MCF 10A (cell line): Measurements from ENCODE around the gene GJB5. TPM values are rescaled to one million over a fixed set of nuclear protein-coding genes. Genes with fewer than 3 reads are reported as not detected.

Experiments
- BruUV-seq: library from RNA; stranded (reverse); fragments of 400-500 nt; replicated peaks from 2 replicates; lab custom pipeline; 2021; lab: Mats Ljungman, UMichigan
- CTCF ChIA-PET: fragments of 300-600 bp; sonication (Branson Sonifier 250); formaldehyde crosslinking; extraction: SDS; loops from one replicate; lab custom pipeline; 2021; ENCODE audit warnings: antibody characterized with exemption, inconsistent platforms; lab: Yijun Ruan, JAX
- POLR2A ChIA-PET: fragments of 300-600, 350-650 bp; sonication (Branson Sonifier 250); formaldehyde crosslinking; extraction: SDS; loops from one replicate; lab custom pipeline; 2020; ENCODE audit warnings: antibody characterized with exemption, inconsistent platforms; lab: Yijun Ruan, JAX
- DNase-seq: peaks from one replicate; pipeline ENCODE4 v3.0.0-alpha.2; 2018; ENCODE audit not compliant: unreplicated experiment
- H3K27ac Mint-ChIP-seq: one replicate; pipeline ENCODE4 v1.8.0; 2022; ENCODE audit warnings: mild to moderate bottlenecking, low read depth, mixed read lengths; ENCODE audit not compliant: unreplicated experiment
- H3K27me3 Mint-ChIP-seq: one replicate; pipeline ENCODE4 v1.8.0; 2022; ENCODE audit warnings: mixed read lengths; ENCODE audit not compliant: insufficient read depth, unreplicated experiment
- H3K36me3 Mint-ChIP-seq: one replicate; pipeline ENCODE4 v1.8.0; 2022; ENCODE audit warnings: mild to moderate bottlenecking, moderate library complexity, mixed read lengths; ENCODE audit not compliant: insufficient read depth, unreplicated experiment
- H3K4me1 Mint-ChIP-seq: one replicate; pipeline ENCODE4 v1.8.0; 2022; ENCODE audit warnings: mixed read lengths; ENCODE audit not compliant: insufficient read depth, unreplicated experiment
- H3K4me3 Mint-ChIP-seq: one replicate; pipeline ENCODE4 v1.8.0; 2022; ENCODE audit warnings: mild to moderate bottlenecking, moderate library complexity, mixed read lengths; ENCODE audit not compliant: unreplicated experiment
- H3K9me3 Mint-ChIP-seq: one replicate; pipeline ENCODE4 v1.8.0; 2022; ENCODE audit warnings: mixed read lengths; ENCODE audit not compliant: unreplicated experiment
- intact Hi-C: fragments of 100-400 bp; cut with micrococcal nuclease; formaldehyde crosslinking; loops from 2 replicates; pipeline ENCODE4 v1.14.1; 2022
- total RNA-seq: library from RNA; stranded (reverse); gene quantifications from 2 replicates; pipeline ENCODE4 v1.2.3, GENCODE V29; 2022
- TF ChIP-seq, protein P1 (sequence below): fragments of 200-600 bp; IDR thresholded peaks from one replicate; pipeline ENCODE4 v1.8.0; 2022; ENCODE audit warnings: antibody characterized with exemption, mild to moderate bottlenecking; ENCODE audit not compliant: unreplicated experiment

GJB5 gene
- total RNA-seq, 1 experiment from 2014 or later = 33.2 TPM

GRCh38 chr1:34792868-34793727 is 38.3 kb downstream of the GJB5 start, which contains the start of gene GJA4:
Gene GJA4, plus strand, starts transcription at chr1:34792999. Its CDS starts 1,215 bp downstream, at chr1:34794214.
- Mint-ChIP-seq H3K27ac (no peak within 1 kb of the TSS), H3K4me1 (no peaks in the 10 kb centered on the region), H3K9me3 (no peaks in the 10 kb centered on the region), H3K27me3 (no peaks in the 10 kb centered on the region), H3K36me3 (no peaks in the 10 kb centered on the region), H3K4me3 (no peak within 1 kb of the TSS)
- intact Hi-C loops = no loop called here
- CTCF ChIA-PET = no interaction called here
- DNase-seq = no peak
- BruUV-seq = no TSS peak
- TF ChIP-seq, protein P1, sequence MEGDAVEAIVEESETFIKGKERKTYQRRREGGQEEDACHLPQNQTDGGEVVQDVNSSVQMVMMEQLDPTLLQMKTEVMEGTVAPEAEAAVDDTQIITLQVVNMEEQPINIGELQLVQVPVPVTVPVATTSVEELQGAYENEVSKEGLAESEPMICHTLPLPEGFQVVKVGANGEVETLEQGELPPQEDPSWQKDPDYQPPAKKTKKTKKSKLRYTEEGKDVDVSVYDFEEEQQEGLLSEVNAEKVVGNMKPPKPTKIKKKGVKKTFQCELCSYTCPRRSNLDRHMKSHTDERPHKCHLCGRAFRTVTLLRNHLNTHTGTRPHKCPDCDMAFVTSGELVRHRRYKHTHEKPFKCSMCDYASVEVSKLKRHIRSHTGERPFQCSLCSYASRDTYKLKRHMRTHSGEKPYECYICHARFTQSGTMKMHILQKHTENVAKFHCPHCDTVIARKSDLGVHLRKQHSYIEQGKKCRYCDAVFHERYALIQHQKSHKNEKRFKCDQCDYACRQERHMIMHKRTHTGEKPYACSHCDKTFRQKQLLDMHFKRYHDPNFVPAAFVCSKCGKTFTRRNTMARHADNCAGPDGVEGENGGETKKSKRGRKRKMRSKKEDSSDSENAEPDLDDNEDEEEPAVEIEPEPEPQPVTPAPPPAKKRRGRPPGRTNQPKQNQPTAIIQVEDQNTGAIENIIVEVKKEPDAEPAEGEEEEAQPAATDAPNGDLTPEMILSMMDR = no peak
- POLR2A ChIA-PET = no interaction called here

- Mint-ChIP-seq H3K4me1 (no peaks in the 10 kb centered on the region), H3K27ac (no peak overlapping the region), H3K4me3 (no peak overlapping the region), H3K9me3 (no peaks in the 10 kb centered on the region), H3K27me3 (no peaks in the 10 kb centered on the region), H3K36me3 (no peaks in the 10 kb centered on the region)
- ChIA-PET CTCF (no interaction called here), POLR2A (no interaction called here)
- TF ChIP-seq, protein P1 = no peak
- BruUV-seq = no TSS peak
- intact Hi-C loops = no loop called here
- no peak for DNase-seq
Measured at GRCh38 chr1:34794001-34794789, 39.3 kb downstream of the GJB5 start.

GRCh38 chr1:34794790-34795180 is 39.9 kb downstream of the GJB5 start:
- intact Hi-C loops = no loop called here
- BruUV-seq = no TSS peak
- CTCF ChIA-PET = no interaction called here
- H3K27ac Mint-ChIP-seq = no peak overlapping the region
- H3K4me3 Mint-ChIP-seq = no peak overlapping the region
- no peaks in the 10 kb centered on the region for H3K36me3 Mint-ChIP-seq
- no peaks in the 10 kb centered on the region for H3K27me3 Mint-ChIP-seq
- H3K4me1 Mint-ChIP-seq = no peaks in the 10 kb centered on the region
- no peak for DNase-seq
- H3K9me3 Mint-ChIP-seq = no peaks in the 10 kb centered on the region
- POLR2A ChIA-PET = no interaction called here
- TF ChIP-seq, protein P1 = no peak

DNA sequence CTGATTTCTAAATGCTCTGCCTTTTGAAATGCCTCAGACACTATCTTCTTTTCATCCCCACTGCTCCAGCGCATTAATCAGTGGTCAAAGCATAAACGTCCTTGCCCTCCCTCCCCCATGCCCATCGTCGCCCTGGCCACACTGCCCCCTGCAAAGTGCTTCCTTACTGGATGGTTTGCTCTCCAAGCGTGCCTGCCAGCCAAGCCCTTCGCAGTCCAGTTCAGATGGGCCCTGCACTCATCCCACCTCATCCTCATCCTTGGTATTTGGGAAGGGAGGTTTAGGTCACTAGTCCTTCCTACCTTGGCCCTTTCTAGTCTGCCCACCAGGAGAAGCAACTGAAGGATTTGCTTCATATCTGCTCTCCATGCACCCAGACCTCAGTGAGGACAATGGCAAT is 41.1 kb downstream of the GJB5 start:
- Mint-ChIP-seq H3K9me3 (no peaks in the 10 kb centered on the region), H3K4me1 (peaks cover 5% of the 10 kb centered on the region), H3K27me3 (no peaks in the 10 kb centered on the region), H3K36me3 (no peaks in the 10 kb centered on the region), H3K4me3 (no peak overlapping the region), H3K27ac (no peak overlapping the region)
- TF ChIP-seq, protein P1 = no peak
- no peak for DNase-seq
- ChIA-PET CTCF (interaction anchor here (1.2 kb wide), 1 partner anchor 8 kb away, joined by 4 read pairs; no protein-coding TSS in a partner anchor), POLR2A (no interaction called here)
- BruUV-seq = no TSS peak
- intact Hi-C loops = no loop called here
